ENCODE results near the gene TMEM61. TPM values are rescaled to one million over a fixed set of nuclear protein-coding genes. Genes with fewer than 3 reads are reported as not detected.
"Not testable (repeated sequence)": the region's sequence is repeated elsewhere in the genome, so short reads cannot be mapped to it uniquely, and the experiment has no call there.

Gene TMEM61
- total RNA-seq (2014; rRNA removed; shearing (Covaris generic)) = not detected in 2 replicates

- DNase-seq (ENCODE audit: low read depth) = no peak
Observed at GRCh38 chr1:54980528-54981241, at the start of gene TMEM61. Gene TMEM61 (plus strand): TSS chr1:54980628. CDS start chr1:54981066, 438 bp downstream.

GRCh38 chr1:54931275-54931840, 49.1 kb upstream of the TMEM61 start:
- DNase-seq (ENCODE audit: low read depth) = no peak

GRCh38 chr1:54934081-54934480, 46.3 kb upstream of the TMEM61 start:
- not testable (repeated sequence) for DNase-seq (ENCODE audit: low read depth)

GRCh38 chr1:54934869-54935268, 45.6 kb upstream of the TMEM61 start:
- DNase-seq (ENCODE audit: low read depth) = peak; percentile 84

- no peak for DNase-seq (ENCODE audit: low read depth)
Observed at GRCh38 chr1:54936791-54937190, 43.6 kb upstream of the TMEM61 start.

GRCh38 chr1:54937469-54937868, 43.0 kb upstream of the TMEM61 start:
- DNase-seq (ENCODE audit: low read depth) = no peak

- not testable (repeated sequence) for DNase-seq (ENCODE audit: low read depth)
Observed at GRCh38 chr1:54938955-54939354, 41.5 kb upstream of the TMEM61 start.

GRCh38 chr1:54940042-54940441, 40.4 kb upstream of the TMEM61 start:
- DNase-seq (ENCODE audit: low read depth) = no peak

GRCh38 chr1:54942976-54943375, 37.5 kb upstream of the TMEM61 start:
- no peak for DNase-seq (ENCODE audit: low read depth)

- DNase-seq (ENCODE audit: low read depth) = peak; percentile 76
Observed at GRCh38 chr1:54944610-54945392, 35.6 kb upstream of the TMEM61 start.

- DNase-seq (ENCODE audit: low read depth) = no peak
Observed at GRCh38 chr1:54945393-54945936, 35.0 kb upstream of the TMEM61 start.

- no peak for DNase-seq (ENCODE audit: low read depth)
Observed at GRCh38 chr1:54947540-54947939, 32.9 kb upstream of the TMEM61 start.

- no peak for DNase-seq (ENCODE audit: low read depth)
Observed at GRCh38 chr1:54949053-54949452, 31.4 kb upstream of the TMEM61 start.

GRCh38 chr1:54950006-54950368, 30.4 kb upstream of the TMEM61 start:
- DNase-seq (ENCODE audit: low read depth) = no peak

- DNase-seq (ENCODE audit: low read depth) = peak; percentile 75
Observed at GRCh38 chr1:54950369-54951163, 29.9 kb upstream of the TMEM61 start.

GRCh38 chr1:54951810-54952226, 28.6 kb upstream of the TMEM61 start:
- no peak for DNase-seq (ENCODE audit: low read depth)

GRCh38 chr1:54952950-54953718, 27.3 kb upstream of the TMEM61 start:
- peak; percentile 49 for DNase-seq (ENCODE audit: low read depth)

GRCh38 chr1:54953846-54954245, 26.6 kb upstream of the TMEM61 start:
- no peak for DNase-seq (ENCODE audit: low read depth)

GRCh38 chr1:54955359-54955758, 25.1 kb upstream of the TMEM61 start:
- DNase-seq (ENCODE audit: low read depth) = peak; percentile 45

GRCh38 chr1:54956726-54957125, 23.7 kb upstream of the TMEM61 start:
- DNase-seq (ENCODE audit: low read depth) = no peak

- DNase-seq (ENCODE audit: low read depth) = no peak
Observed at GRCh38 chr1:54959241-54959640, 21.2 kb upstream of the TMEM61 start.

Measured in RPMI7951 (cell line).